GM12878 (cell line): ENCODE data around the gene MCM3AP. TPM values are rescaled to one million over a fixed set of nuclear protein-coding genes. Genes with fewer than 3 reads are reported as not detected.

Source experiments
- CBX3 ChIP-seq: fragments of 200-600 bp; sonication (generic); IDR thresholded peaks from 2 replicates; pipeline ENCODE4 v1.6.1; 2016; ENCODE audit warnings: low read depth, borderline replicate concordance
- CEBPB ChIP-seq, 2 experiments: fragments of 150-350 bp in 1 of 2; IDR thresholded peaks; 2 replicates each; pipeline ENCODE4 v1.6.1; 2012 to 2014; ENCODE audit warnings: low read depth in 2 of 2, low read length in 2 of 2, borderline replicate concordance in 1 of 2, inconsistent platforms in 1 of 2
- CEBPZ ChIP-seq: fragments of 150-350 bp; IDR thresholded peaks from 2 replicates; pipeline ENCODE4 v1.6.1; 2016; ENCODE audit warnings: low read depth, low read length
- E2F8 ChIP-seq: fragments of 450-650 bp; IDR thresholded peaks from 2 replicates; pipeline ENCODE4 v1.6.1; 2018; ENCODE audit warnings: mild to moderate bottlenecking, low read depth, moderate library complexity; ENCODE audit not compliant: partially characterized antibody
- HDGF ChIP-seq: fragments of 450-650 bp; IDR thresholded peaks from 2 replicates; pipeline ENCODE4 v1.6.1; 2016; ENCODE audit warnings: antibody characterized with exemption
- MTA3 ChIP-seq: IDR thresholded peaks from 2 replicates; pipeline ENCODE4 v1.6.1; 2012; ENCODE audit warnings: low read length, inconsistent platforms, borderline replicate concordance
- NFYA ChIP-seq: IDR thresholded peaks from 2 replicates; pipeline ENCODE4 v1.6.1; 2011; ENCODE audit warnings: low read depth, mild to moderate bottlenecking, low read length, improper control_type of control experiment, borderline replicate concordance
- PAX8 ChIP-seq: fragments of 450-650 bp; IDR thresholded peaks from 2 replicates; pipeline ENCODE4 v1.6.1; 2017; ENCODE audit warnings: mild to moderate bottlenecking, moderate library complexity
- SIN3A ChIP-seq: IDR thresholded peaks from 2 replicates; pipeline ENCODE4 v1.6.1; 2012; ENCODE audit warnings: low read depth, low read length, improper control_type of control experiment
- TCF12 ChIP-seq: IDR thresholded peaks from 2 replicates; pipeline ENCODE4 v1.6.1; 2011; ENCODE audit warnings: low read depth, mild to moderate bottlenecking, low read length
- TCF3 ChIP-seq: IDR thresholded peaks from 2 replicates; pipeline ENCODE4 v1.6.1; 2012; ENCODE audit warnings: low read depth, mild to moderate bottlenecking, low read length, borderline replicate concordance; ENCODE audit not compliant: insufficient read depth
- USF2 ChIP-seq: IDR thresholded peaks from 2 replicates; pipeline ENCODE4 v1.6.1; 2011; ENCODE audit warnings: low read depth, low read length, improper control_type of control experiment, borderline replicate concordance
- ZBTB33 ChIP-seq: fragments of 450-650 bp; IDR thresholded peaks from 2 replicates; pipeline ENCODE4 v1.6.1; 2017; ENCODE audit warnings: mild to moderate bottlenecking
- polyA plus RNA-seq, 11 experiments: library from polyadenylated mRNA; depleted of rRNA in 4 of 11; unstranded in 6 of 11; stranded (reverse) in 5 of 11; fragments of >200 nt; fragmentation: Nextera tagmentation in 4 of 11; fragmentation: Illumina TruSeq in 1 of 11; extraction: Ambion mirVana in 4 of 11; extraction: Trizol in 1 of 11; gene quantifications; 1 replicate in 1 of 11; 2 replicates in 10 of 11; pipeline versions ENCODE4 v1.2.1 to v1.2.3, GENCODE V29; 2011 to 2016; ENCODE audit warnings: inconsistent platforms in 2 of 11, missing spikeins in 2 of 11, low read depth in 1 of 11
- total RNA-seq, 4 experiments: library from RNA; depleted of rRNA in 3 of 4; stranded (reverse); fragments of >200 nt in 3 of 4; fragmentation: Illumina TruSeq in 1 of 4; extraction: Trizol in 1 of 4; gene quantifications; 2 replicates each; pipeline versions ENCODE4 v1.2.1 to v1.2.3, GENCODE V29; 2013 to 2021

The MCM3AP gene
- total and polyA plus RNA-seq, 10 of the 15 experiments (the other 5 are each of a cell fraction or from before 2014, with no cell fraction given), result 6.1 to 95.7 (median 47.0) TPM

GRCh38 chr21:46264046-46264689 is 21.2 kb downstream of the MCM3AP start (continued):
- TF ChIP-seq ZBTB33 (no peak), TCF3 (no peak), CEBPZ (no peak), MTA3 (no peak), PAX8 (no peak), SIN3A (no peak), CEBPB (IDR thresholded peaks at IDR 0.05; ENCODE audit: borderline replicate concordance in 1 of 2, low read depth in 2 of 2, low read length in 2 of 2) (no peak), USF2 (no peak), TCF12 (no peak), HDGF (no peak), NFYA (no peak), E2F8 (no peak), CBX3 (no peak)
